Neural crest cell (in vitro differentiated cells): Measurements from ENCODE around the gene MAPK1IP1L. TPM values are rescaled to one million over a fixed set of nuclear protein-coding genes. Genes with fewer than 3 reads are reported as not detected.

Source experiments
- DNase-seq: peaks from one replicate; pipeline ENCODE4 v3.0.0; 2021; ENCODE audit warnings: low read depth, mixed read lengths, low spot score
- H3K27ac Mint-ChIP-seq: one replicate; pipeline ENCODE4 v1.8.0; 2021; ENCODE audit warnings: mild to moderate bottlenecking, mixed read lengths; ENCODE audit not compliant: unreplicated experiment
- H3K27me3 Mint-ChIP-seq: 2 replicates; pipeline ENCODE4 v1.8.0; 2021; ENCODE audit warnings: low read depth, mild to moderate bottlenecking, mixed read lengths
- H3K36me3 Mint-ChIP-seq: 2 replicates; pipeline ENCODE4 v1.8.0; 2021; ENCODE audit warnings: low read depth, mild to moderate bottlenecking, mixed read lengths
- H3K4me1 Mint-ChIP-seq: 2 replicates; pipeline ENCODE4 v1.8.0; 2021; ENCODE audit warnings: mixed read lengths
- H3K4me3 Mint-ChIP-seq: one replicate; pipeline ENCODE4 v1.8.0; 2021; ENCODE audit warnings: mild to moderate bottlenecking, mixed read lengths
- H3K9me3 Mint-ChIP-seq: 2 replicates; pipeline ENCODE4 v1.8.0; 2021; ENCODE audit warnings: mixed read lengths
- CTCF ChIP-seq: fragments of 200-600 bp; sonication (generic); conservative IDR thresholded peaks from 2 replicates; pipeline ENCODE4 v1.5.0; 2021; ENCODE audit warnings: antibody characterized with exemption, mild to moderate bottlenecking
- total RNA-seq: library from RNA; stranded (reverse); gene quantifications from 2 replicates; pipeline ENCODE4 v1.2.1, GENCODE V29; 2021

The MAPK1IP1L gene
- total RNA-seq, 1 donor from 2014 or later, result 141 TPM

GRCh38 chr14:55099756-55100155, 48.3 kb downstream of the MAPK1IP1L start:
- DNase-seq, result no peak
- Mint-ChIP-seq H3K27ac (no peak overlapping the region), H3K27me3 (no peaks in the 10 kb centered on the region), H3K4me3 (no peak overlapping the region), H3K4me1 (peaks cover 19% of the 10 kb centered on the region), H3K36me3 (peaks cover 5% of the 10 kb centered on the region), H3K9me3 (peaks cover 5% of the 10 kb centered on the region)
- no peak for TF ChIP-seq CTCF

GRCh38 chr14:55101698-55102097, 50.3 kb downstream of the MAPK1IP1L start:
- peaks cover 5% of the 10 kb centered on the region for H3K36me3 Mint-ChIP-seq
- no peak overlapping the region for H3K27ac Mint-ChIP-seq
- peaks cover 19% of the 10 kb centered on the region for H3K4me1 Mint-ChIP-seq
- no peak for TF ChIP-seq CTCF
- no peak for DNase-seq
- no peaks in the 10 kb centered on the region for H3K27me3 Mint-ChIP-seq
- peaks cover 5% of the 10 kb centered on the region for H3K9me3 Mint-ChIP-seq
- no peak overlapping the region for H3K4me3 Mint-ChIP-seq

- TF ChIP-seq CTCF, result no peak
- no peak overlapping the region for H3K27ac Mint-ChIP-seq
- no peak overlapping the region for H3K4me3 Mint-ChIP-seq
- DNase-seq, result no peak
- H3K27me3 Mint-ChIP-seq, result no peaks in the 10 kb centered on the region
- peaks cover 19% of the 10 kb centered on the region for H3K4me1 Mint-ChIP-seq
- H3K9me3 Mint-ChIP-seq, result peaks cover 5% of the 10 kb centered on the region
- peaks cover 5% of the 10 kb centered on the region for H3K36me3 Mint-ChIP-seq
Observed at GRCh38 chr14:55102141-55102621, 50.7 kb downstream of the MAPK1IP1L start.

- H3K9me3 Mint-ChIP-seq, result peaks cover 5% of the 10 kb centered on the region
- no peak overlapping the region for H3K4me3 Mint-ChIP-seq
- H3K27me3 Mint-ChIP-seq, result no peaks in the 10 kb centered on the region
- peaks cover 27% of the 10 kb centered on the region for H3K4me1 Mint-ChIP-seq
- no peak for DNase-seq
- no peak overlapping the region for H3K27ac Mint-ChIP-seq
- peaks cover 5% of the 10 kb centered on the region for H3K36me3 Mint-ChIP-seq
- TF ChIP-seq CTCF, result no peak
Observed at GRCh38 chr14:55103005-55103640, 51.7 kb downstream of the MAPK1IP1L start.

- H3K9me3 Mint-ChIP-seq, result peaks cover 5% of the 10 kb centered on the region
- TF ChIP-seq CTCF, result no peak
- H3K27me3 Mint-ChIP-seq, result no peaks in the 10 kb centered on the region
- no peak overlapping the region for H3K27ac Mint-ChIP-seq
- peaks cover 5% of the 10 kb centered on the region for H3K36me3 Mint-ChIP-seq
- no peak for DNase-seq
- peaks cover 30% of the 10 kb centered on the region for H3K4me1 Mint-ChIP-seq
- no peak overlapping the region for H3K4me3 Mint-ChIP-seq
Observed at GRCh38 chr14:55103971-55104954, 52.8 kb downstream of the MAPK1IP1L start.
